Epithelial cell of proximal tubule (primary cell): ENCODE results near the gene ACSS1. TPM values are rescaled to one million over a fixed set of nuclear protein-coding genes. Genes with fewer than 3 reads are reported as not detected.

Experiments used
- DNase-seq: peaks from one replicate; pipeline ENCODE4 v3.0.0-alpha.2; 2011; ENCODE audit warnings: low read depth
- H3K4me3 ChIP-seq: 2 replicates; pipeline ENCODE4 v1.5.1; 2011; ENCODE audit warnings: low read depth, mild to moderate bottlenecking, low read length
- CTCF ChIP-seq: conservative IDR thresholded peaks from 2 replicates; pipeline ENCODE4 v1.5.1; 2012; ENCODE audit warnings: low read depth, mild to moderate bottlenecking, low read length
- total RNA-seq: library from RNA; depleted of rRNA; stranded (reverse); fragments of >200 nt; gene quantifications from 2 replicates; pipeline ENCODE4 v1.2.3, GENCODE V29; 2015

Gene ACSS1
- total RNA-seq, 1 donor from 2014 or later, result 3.9 TPM

- DNase-seq, result no peak
- no peak overlapping the region for H3K4me3 ChIP-seq
- no peak for TF ChIP-seq CTCF
These were observed 97.1 kb downstream of the ACSS1 start for GRCh38 chr20:24960861-24961260.

- H3K4me3 ChIP-seq, result no peak overlapping the region
These were observed 97.6 kb downstream of the ACSS1 start for GRCh38 chr20:24960302-24960801.

GRCh38 chr20:24959591-24960301 lies 98.2 kb downstream of the ACSS1 start:
- H3K4me3 ChIP-seq, result no peak overlapping the region
- DNase-seq, result no peak
- TF ChIP-seq CTCF, result no peak

More at GRCh38 chr20:24960302-24960801, 97.6 kb downstream of the ACSS1 start:
- DNase-seq, result no peak
- no peak for TF ChIP-seq CTCF

- H3K4me3 ChIP-seq, result no peak overlapping the region
- no peak for DNase-seq
- no peak for TF ChIP-seq CTCF
These were observed 99.2 kb downstream of the ACSS1 start for GRCh38 chr20:24958506-24959385.

- no peak overlapping the region for H3K4me3 ChIP-seq
- no peak for DNase-seq
- TF ChIP-seq CTCF, result no peak
These were observed 100.5 kb downstream of the ACSS1 start for GRCh38 chr20:24957326-24958016.

Other genes starting within 250 kb of the ACSS1 start
- not detected in 2 replicates for gene CST7, start 108.9 kb downstream of the ACSS1 start, total RNA-seq
- gene APMAP, start 65.4 kb downstream of the ACSS1 start, total RNA-seq, result 94.4 and 108 TPM in 2 replicates
- gene VSX1, start 24.0 kb upstream of the ACSS1 start, total RNA-seq, result not detected in 2 replicates
- 76.5 and 103 TPM in 2 replicates for gene ENTPD6, start 137.6 kb upstream of the ACSS1 start, total RNA-seq
- gene PYGB, start 189.9 kb upstream of the ACSS1 start, total RNA-seq, result 145 and 241 TPM in 2 replicates